ENCODE data around the gene FGF6.

- TF ChIP-seq JUND (IDR thresholded peaks at IDR 0.05; ENCODE audit: low read depth, low read length) (no peak), CTCF (IDR thresholded peaks at IDR 0.05 in 2 of 3, conservative IDR thresholded peaks at IDR 0.05 in 1 of 3; ENCODE audit: control insufficient read depth in 2 of 3, extremely low read depth in 1 of 3, insufficient read depth in 1 of 3, low read depth in 3 of 3, low read length in 3 of 3) (no peak), MLLT1 (IDR thresholded peaks at IDR 0.05) (no peak), PML (IDR thresholded peaks at IDR 0.05; ENCODE audit: low read length) (no peak), RB1 (IDR thresholded peaks at IDR 0.05; ENCODE audit: borderline replicate concordance) (no peak), CBFB (IDR thresholded peaks at IDR 0.05; ENCODE audit: low read depth) (no peak), RELB (IDR thresholded peaks at IDR 0.05; ENCODE audit: low read depth) (no peak), RFX5 (IDR thresholded peaks at IDR 0.05; ENCODE audit: low read depth, low read length) (no peak), E2F8 (IDR thresholded peaks at IDR 0.05; ENCODE audit: low read depth, partially characterized antibody) (no peak), CHD4 (IDR thresholded peaks at IDR 0.05) (no peak), HDAC2 (IDR thresholded peaks at IDR 0.05) (no peak), MTA3 (IDR thresholded peaks at IDR 0.05; ENCODE audit: borderline replicate concordance, low read length) (no peak), MAX (IDR thresholded peaks at IDR 0.05; ENCODE audit: low read depth, low read length) (no peak), MXI1 (IDR thresholded peaks at IDR 0.05; ENCODE audit: low read depth, low read length) (no peak)
Observed at GRCh38 chr12:4418913-4419312, 26.7 kb downstream of the FGF6 start.

Measured in GM12878 (cell line).